Ureter (tissue), 1 donor: Measurements from ENCODE around the gene ROBO4. TPM values are rescaled to one million over a fixed set of nuclear protein-coding genes. Genes with fewer than 3 reads are reported as not detected.

Experiments
- DNase-seq: peaks from one replicate; pipeline ENCODE4 v3.0.0-alpha.2; 2020; ENCODE audit warnings: low spot score
- total RNA-seq: library from RNA; stranded (reverse); gene quantifications from one replicate; pipeline ENCODE4 v1.2.4, GENCODE V29; 2023
- donor health status: DM: yes; HTN: yes; CAD: no.

Gene ROBO4
- total RNA-seq: 16.8 TPM

DNA sequence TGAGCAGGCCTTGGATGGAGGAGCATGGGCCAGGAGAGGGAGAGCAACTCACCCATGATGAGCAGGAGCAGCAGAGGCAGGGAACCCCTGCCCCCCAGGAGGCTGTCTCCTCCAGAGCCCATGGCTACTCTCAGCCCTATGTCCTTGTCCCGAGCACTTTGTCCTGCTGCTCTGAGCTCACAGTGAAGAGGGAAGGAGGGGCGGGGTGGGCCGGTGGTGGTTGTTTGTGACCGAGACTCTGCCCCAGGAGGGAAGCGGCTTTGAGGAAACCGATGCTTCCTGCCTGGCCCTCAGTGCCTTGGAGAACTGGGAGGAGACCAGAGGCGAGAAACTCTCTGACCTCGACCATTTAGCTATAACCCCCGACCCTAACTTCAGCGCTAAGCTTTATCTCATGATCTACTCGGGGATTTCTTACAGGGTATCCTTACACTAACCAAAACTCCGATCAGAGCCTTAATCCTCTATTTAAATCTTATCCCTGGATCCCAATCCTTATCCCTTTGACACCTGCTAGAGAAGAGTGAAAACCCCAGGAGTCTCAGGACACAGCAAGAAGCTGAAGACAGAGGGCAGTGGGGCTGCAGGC, at the start of gene ROBO4:
Gene ROBO4, minus strand, starts transcription at position 192 of the 589 bp plus-strand sequence. Its CDS starts 70 bp downstream, at position 122.
- peak; percentile 44 for DNase-seq

DNA sequence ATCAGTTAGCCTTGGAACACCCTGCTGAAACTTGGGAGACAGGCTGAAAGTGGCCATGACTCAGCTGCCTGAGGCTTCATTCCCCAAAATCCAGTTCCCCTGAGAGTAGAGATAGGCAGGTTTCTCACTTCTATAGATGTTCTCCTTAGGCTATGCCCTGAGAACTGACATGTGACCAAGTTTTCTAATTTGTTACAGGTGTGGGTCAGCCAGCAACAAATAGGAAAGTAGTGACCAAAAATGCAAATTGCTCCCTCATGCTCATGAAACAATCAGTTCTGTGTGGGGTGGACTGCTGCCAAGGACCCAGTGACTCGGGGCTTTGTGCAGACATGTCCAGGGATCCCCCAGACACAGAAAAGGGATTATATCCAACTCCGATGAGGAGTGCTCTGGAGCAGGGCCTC, 49.1 kb upstream of the ROBO4 start:
- no peak for DNase-seq

- no peak for DNase-seq
Observed at GRCh38 chr11:124945826-124946225, 48.2 kb upstream of the ROBO4 start.

DNA sequence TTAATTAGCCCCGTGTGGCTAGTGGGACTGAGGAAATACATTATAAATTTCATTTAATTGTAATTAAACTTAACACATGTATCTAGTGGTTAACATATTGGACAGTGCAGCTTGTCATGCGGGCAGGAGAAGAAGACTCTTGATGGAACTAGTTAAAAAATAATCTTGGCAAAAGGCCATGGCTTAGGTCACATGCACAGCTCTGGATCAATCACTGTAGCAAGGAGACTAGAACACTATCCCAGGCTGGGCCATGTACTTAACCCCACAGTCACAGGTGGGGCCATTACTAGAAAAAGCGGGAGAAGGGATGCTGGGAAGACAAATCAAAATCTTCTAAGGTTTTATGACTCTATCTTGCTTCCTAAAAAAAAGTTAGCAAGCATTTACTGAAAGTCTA, 46.9 kb upstream of the ROBO4 start:
- no peak for DNase-seq

GRCh38 chr11:124943741-124944140, 46.1 kb upstream of the ROBO4 start:
- no peak for DNase-seq

DNA sequence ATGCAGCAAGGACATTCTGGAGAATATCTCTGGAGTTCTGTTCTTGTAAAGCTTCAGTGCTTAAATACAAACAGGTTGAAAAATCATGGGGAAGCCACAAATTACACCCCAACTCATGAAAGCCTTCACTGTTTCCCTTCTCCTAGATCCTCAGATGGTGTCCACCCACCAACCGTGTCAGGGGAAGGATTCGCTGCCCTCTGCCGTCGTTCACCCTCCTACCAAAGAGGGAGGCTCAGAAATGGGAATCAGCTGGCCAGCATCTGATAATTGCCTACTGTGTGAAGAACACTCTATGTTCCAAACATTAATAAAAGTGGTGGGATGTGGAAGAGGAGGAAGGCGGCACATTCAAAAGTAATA, 45.6 kb upstream of the ROBO4 start:
- no peak for DNase-seq

DNA sequence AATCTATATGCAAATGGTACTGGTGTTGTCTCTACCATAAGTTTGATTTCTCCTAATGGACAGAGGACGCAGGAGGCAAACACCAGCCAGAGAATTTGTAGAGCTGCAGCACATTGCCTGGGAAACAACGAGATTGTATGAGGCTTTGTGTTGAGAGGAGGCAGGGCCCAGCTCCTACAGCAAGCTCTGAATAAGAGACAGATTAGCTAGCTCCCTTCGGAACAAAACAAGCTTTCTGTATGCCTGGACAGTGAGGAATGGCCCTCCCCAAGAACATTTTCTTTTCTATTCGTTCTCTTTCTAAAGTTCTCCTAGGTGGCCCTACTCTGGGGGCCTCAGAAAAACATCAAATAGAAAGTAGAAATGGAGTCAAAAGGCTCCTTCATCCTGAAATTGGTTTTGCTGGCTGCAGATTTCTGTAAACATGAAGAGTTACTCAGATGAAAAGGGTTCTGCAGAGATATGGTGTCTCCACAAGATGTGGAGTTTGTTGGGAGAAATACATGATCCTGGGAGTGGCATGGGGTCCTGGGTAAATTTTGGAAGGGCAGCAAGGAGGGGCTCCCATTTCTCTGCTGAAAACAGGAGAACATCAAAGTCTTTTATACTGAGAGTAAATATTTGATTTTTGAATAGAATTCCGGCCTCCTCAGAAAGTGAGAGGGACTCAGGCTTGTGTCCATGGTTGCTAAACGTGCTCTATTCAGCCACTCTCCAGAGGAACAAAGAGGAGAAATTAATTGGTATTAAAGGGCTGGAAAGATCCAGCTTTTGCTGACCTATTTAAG, 45.0 kb upstream of the ROBO4 start:
- no peak for DNase-seq

DNA sequence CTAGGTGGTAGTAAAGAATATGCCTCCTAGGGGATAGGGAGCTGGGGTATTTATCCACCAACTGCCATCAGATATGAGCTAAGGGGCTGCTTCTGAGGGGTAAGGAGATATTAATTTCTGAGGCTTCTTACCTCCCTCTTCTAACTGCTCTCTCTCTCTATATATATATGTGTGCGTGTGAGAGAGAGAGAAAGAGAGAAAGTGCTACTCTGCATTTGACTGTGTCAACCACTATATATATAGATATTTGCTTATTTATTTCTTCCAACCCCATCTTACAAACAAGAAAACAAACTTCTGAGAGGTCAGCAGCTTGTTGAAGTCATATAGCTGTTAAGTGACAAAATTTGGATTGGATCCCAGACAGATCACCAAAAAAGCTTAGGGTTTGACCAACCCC, 44.0 kb upstream of the ROBO4 start:
- DNase-seq: no peak

- DNase-seq: no peak
Observed at GRCh38 chr11:124938970-124939369, 41.3 kb upstream of the ROBO4 start.

DNA sequence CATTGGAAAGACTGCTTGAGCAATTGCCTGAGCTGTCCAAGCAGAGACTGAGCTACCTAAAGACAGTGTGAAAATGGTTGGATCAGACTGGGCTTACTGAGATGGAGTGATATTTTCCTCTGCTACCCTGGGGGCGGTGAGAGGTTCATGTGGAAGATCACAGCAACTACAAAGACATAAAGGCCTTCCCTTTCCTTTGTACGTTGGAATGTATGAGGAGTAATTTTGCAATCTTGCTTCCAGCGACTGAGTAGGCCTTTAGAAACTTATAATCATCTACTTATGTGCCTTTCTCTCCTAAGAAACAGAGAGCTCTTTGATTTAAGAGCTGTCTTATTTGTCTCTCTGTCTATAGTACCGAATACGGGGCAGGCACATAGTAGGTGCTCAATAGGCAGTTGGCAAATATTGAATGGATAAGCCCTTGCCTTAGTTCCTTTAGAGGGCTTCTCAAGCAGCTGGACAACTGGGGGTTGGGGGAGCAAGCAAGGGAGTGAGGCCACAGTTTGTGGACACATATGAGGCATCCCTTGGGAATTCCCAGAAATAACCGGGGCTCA, 40.6 kb upstream of the ROBO4 start:
- DNase-seq: no peak

- DNase-seq: no peak
Observed at GRCh38 chr11:124937336-124937935, 39.8 kb upstream of the ROBO4 start.

DNA sequence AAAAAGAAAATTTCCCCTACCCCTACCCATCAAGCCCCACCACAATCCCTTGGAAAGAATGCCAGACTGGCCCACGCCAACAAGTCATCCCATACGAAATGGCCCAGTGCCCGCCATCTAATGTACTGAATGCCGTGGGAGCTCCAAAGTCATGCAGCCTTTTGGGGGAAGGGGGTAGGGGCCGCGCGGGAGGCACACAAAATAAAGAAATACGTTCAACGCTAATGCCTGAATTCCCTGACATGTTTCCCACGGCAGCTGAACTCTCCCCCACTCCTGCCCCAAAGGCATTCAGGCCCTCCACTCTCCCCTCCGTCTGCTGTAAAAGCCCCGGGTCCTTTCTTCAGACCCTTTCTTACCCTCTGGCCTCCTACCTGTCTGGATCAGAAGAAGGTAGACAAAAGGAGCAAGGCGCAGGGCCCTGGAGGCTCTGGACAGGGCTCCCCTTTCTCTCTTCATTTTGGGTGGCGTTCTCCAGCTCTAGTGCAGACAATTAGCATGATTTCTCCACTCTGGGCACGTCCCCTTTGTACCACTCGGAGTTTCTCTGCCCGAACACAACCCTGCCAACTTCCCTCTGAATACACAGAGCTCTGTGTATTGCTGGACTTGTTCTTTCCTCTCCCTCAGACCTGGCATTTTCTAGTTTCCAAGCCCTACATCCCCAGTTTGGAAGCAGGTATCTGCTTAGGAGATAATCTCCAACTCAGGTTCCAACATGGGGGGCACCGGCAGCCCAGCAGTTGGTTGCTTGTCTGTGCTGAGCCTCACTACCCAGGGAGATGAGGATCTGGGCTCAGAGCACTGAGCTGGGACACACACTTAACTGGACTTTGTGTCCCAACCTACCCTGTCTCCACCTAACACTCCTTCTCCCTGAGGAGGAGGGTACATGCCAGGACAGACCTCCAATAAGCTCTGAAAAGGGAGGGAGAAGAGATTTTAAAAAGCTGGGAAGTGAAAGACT, 38.2 kb upstream of the ROBO4 start, which contains the start of gene HEPACAM:
Gene HEPACAM, minus strand, starts transcription at position 500 of the 967 bp plus-strand sequence. Its CDS starts 41 bp downstream, at position 459.
- DNase-seq: no peak

DNA sequence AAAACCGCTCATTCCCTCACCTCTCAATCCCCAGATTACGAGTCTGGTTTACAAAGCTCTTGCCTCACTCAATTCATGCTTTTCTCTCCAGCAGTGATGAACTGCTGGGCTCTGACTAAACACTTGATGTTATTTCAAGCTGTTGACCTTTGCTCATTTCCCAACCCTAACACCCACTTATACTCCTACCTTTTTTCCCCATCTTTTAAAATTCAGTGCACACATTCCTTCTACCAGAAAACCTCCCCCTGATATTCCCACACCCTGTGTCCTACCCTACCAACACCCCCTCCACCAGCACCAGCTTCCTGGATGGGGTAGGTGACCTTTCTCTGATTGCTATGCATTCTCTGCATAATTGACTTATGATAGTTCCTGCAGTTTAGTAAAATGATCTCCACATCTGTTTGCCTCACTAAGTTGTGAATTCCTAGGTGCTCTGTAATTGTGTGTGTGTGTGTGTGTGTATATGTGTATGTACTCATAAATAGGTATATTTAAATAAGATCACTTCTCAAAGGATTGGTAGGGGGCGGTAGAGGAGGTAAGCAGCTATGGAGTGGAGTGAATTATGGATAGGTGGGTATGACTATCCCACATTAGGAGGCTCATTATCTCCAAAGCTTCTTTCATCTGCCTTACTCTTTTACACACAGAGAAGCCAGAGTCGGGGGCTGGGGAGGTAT, 37.3 kb upstream of the ROBO4 start:
- DNase-seq: no peak

DNA sequence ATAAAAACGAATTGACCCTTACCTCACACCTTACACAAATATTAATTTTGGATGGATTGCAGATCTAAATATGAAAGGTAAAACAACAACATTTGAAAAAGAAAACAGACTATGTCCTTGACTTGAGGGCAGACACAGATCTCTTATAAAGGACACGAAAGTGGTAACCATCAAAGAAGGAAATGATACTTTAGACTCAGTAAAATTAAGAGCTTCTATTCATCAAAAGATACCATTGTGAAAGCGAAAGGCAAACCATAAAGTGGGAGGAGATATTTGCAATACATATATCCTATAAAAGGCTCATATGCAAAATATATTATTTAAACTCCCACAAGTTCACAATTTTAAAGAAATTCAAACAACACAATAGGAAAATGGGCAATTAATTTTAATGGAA, 33.1 kb upstream of the ROBO4 start:
- no peak for DNase-seq

GRCh38 chr11:124928942-124929665, 31.4 kb upstream of the ROBO4 start:
- no peak for DNase-seq

DNA sequence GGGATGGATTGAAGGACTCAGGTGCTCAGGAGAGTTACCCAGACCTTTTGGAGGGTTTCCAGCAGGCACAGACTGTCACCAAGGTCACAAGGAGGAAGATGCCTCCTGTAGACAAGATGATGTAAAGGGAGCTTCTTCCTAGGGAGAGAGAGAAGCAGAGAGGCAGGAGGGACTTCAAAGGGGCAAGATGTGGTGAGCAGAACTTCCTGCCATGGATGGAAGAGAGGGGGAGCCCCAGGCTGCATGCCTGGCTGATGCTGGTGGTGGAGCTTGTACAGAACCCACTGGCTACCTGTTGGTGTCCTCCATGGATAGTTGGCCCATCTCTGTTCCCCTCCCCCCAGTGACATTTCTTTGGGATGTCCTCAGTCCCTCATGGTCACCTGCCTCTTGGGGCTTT, 25.6 kb upstream of the ROBO4 start:
- DNase-seq: no peak

GRCh38 chr11:124922831-124923230, 25.2 kb upstream of the ROBO4 start:
- DNase-seq: no peak

- peak; percentile 73 for DNase-seq
Observed at GRCh38 chr11:124920870-124921609, 23.4 kb upstream of the ROBO4 start.

DNA sequence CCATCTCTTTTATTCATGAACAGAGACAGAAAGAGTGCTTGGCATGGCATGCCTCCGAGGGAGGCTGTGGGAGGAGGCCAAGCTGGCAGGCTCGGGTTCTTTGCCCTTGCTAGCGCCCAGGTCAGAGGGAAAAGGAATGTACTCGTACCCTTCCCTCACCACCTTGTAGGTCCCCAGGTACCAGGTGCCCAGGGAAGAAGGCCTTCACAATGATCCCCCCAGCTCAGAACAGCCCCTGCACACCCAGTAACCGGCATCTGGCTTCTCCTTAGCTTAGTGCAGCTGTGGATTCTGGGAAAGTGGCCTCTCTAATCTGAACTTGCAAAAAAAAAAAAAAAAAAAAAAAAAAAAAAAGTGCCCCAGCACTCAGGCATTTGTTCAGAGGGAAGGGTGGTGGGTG, 22.7 kb upstream of the ROBO4 start:
- DNase-seq: no peak

GRCh38 chr11:124919898-124920297, 22.2 kb upstream of the ROBO4 start:
- DNase-seq: peak; percentile 22
